GM18526 (cell line): ENCODE data around the gene CDYL.

Source experiments
- POLR2A ChIP-seq: IDR thresholded peaks from 3 replicates; pipeline ENCODE4 v1.6.1; 2011; ENCODE audit not compliant: insufficient read length; ENCODE audit errors: extremely low read depth

The CDYL gene

GRCh38 chr6:4981761-4982160 lies 205.6 kb downstream of the CDYL start:
- no peak for TF ChIP-seq POLR2A

GRCh38 chr6:4983322-4983721 lies 207.1 kb downstream of the CDYL start:
- no peak for TF ChIP-seq POLR2A

GRCh38 chr6:4986999-4987398 lies 210.8 kb downstream of the CDYL start:
- TF ChIP-seq POLR2A, result no peak

- TF ChIP-seq POLR2A, result no peak
These were observed 211.2 kb downstream of the CDYL start for GRCh38 chr6:4987432-4987831.

GRCh38 chr6:4994741-4995140 lies 218.5 kb downstream of the CDYL start:
- TF ChIP-seq POLR2A, result no peak

- TF ChIP-seq POLR2A, result no peak
These were observed 221.7 kb downstream of the CDYL start for GRCh38 chr6:4997862-4998261.

- TF ChIP-seq POLR2A, result no peak
These were observed 223.4 kb downstream of the CDYL start for GRCh38 chr6:4999586-4999985.

GRCh38 chr6:5003604-5004372 lies 227.6 kb downstream of the CDYL start, which contains the start of gene RPP40:
RPP40 (minus strand) TSS chr6:5004037; CDS start chr6:5004002, 35 bp downstream.
- TF ChIP-seq POLR2A, result peak; percentile 48

GRCh38 chr6:5004373-5005037 lies 228.3 kb downstream of the CDYL start:
- TF ChIP-seq POLR2A, result no peak
